IPS-11a (cell line): ENCODE measurements around the gene RAB3GAP2.
A peak's percentile ranks its signal among the peaks of the same experiment; 100 is the strongest.
"Not testable (repeated sequence)": the region's sequence is repeated elsewhere in the genome, so short reads cannot be mapped to it uniquely, and the experiment has no call there.

ENCODE experiments used
- H3K4me3 ChIP-seq: one replicate; pipeline ENCODE4 v1.5.1; 2013; ENCODE audit warnings: low read depth, low read length, control low read depth

RAB3GAP2 gene

GRCh38 chr1:220291580-220291979 lies 19.3 kb upstream of the RAB3GAP2 start:
- no peak overlapping the region for H3K4me3 ChIP-seq

GRCh38 chr1:220290140-220290761 lies 18.0 kb upstream of the RAB3GAP2 start:
- no peak overlapping the region for H3K4me3 ChIP-seq

GRCh38 chr1:220287129-220287528 lies 14.9 kb upstream of the RAB3GAP2 start:
- H3K4me3 ChIP-seq: no peak overlapping the region

- no peak overlapping the region for H3K4me3 ChIP-seq
Measured at GRCh38 chr1:220283625-220284024, 11.4 kb upstream of the RAB3GAP2 start.

- H3K4me3 ChIP-seq: no peak overlapping the region
Measured at GRCh38 chr1:220281159-220281574, 8.9 kb upstream of the RAB3GAP2 start.

GRCh38 chr1:220280249-220280648 lies 8.0 kb upstream of the RAB3GAP2 start:
- no peak overlapping the region for H3K4me3 ChIP-seq

- no peak overlapping the region for H3K4me3 ChIP-seq
Measured at GRCh38 chr1:220278991-220279390, 6.7 kb upstream of the RAB3GAP2 start.

- H3K4me3 ChIP-seq: no peak overlapping the region
Measured at GRCh38 chr1:220275430-220275829, 3.2 kb upstream of the RAB3GAP2 start.

- no peak overlapping the region for H3K4me3 ChIP-seq
Measured at GRCh38 chr1:220274251-220274855, 2.1 kb upstream of the RAB3GAP2 start.

GRCh38 chr1:220272841-220273090 lies 513 bp upstream of the RAB3GAP2 start:
- no peak overlapping the region for H3K4me3 ChIP-seq

GRCh38 chr1:220271706-220272046 lies 577 bp downstream of the RAB3GAP2 start:
- peak overlapping the region; percentile 89 for H3K4me3 ChIP-seq

GRCh38 chr1:220269036-220269435 lies 3.2 kb downstream of the RAB3GAP2 start:
- H3K4me3 ChIP-seq: no peak overlapping the region

GRCh38 chr1:220267630-220268029 lies 4.6 kb downstream of the RAB3GAP2 start:
- H3K4me3 ChIP-seq: no peak overlapping the region

- not testable (repeated sequence) for H3K4me3 ChIP-seq
Measured at GRCh38 chr1:220260228-220260627, 12.0 kb downstream of the RAB3GAP2 start.

- not testable (repeated sequence) for H3K4me3 ChIP-seq
Measured at GRCh38 chr1:220259756-220260155, 12.5 kb downstream of the RAB3GAP2 start.

GRCh38 chr1:220256194-220256593 lies 16.1 kb downstream of the RAB3GAP2 start:
- not testable (repeated sequence) for H3K4me3 ChIP-seq

- no peak overlapping the region for H3K4me3 ChIP-seq
Measured at GRCh38 chr1:220255204-220255603, 17.0 kb downstream of the RAB3GAP2 start.

GRCh38 chr1:220253290-220253689 lies 19.0 kb downstream of the RAB3GAP2 start:
- not testable (repeated sequence) for H3K4me3 ChIP-seq

GRCh38 chr1:220251272-220251671 lies 21.0 kb downstream of the RAB3GAP2 start:
- no peak overlapping the region for H3K4me3 ChIP-seq

GRCh38 chr1:220250681-220251080 lies 21.6 kb downstream of the RAB3GAP2 start:
- H3K4me3 ChIP-seq: no peak overlapping the region

GRCh38 chr1:220249522-220249921 lies 22.7 kb downstream of the RAB3GAP2 start:
- no peak overlapping the region for H3K4me3 ChIP-seq

- H3K4me3 ChIP-seq: not testable (repeated sequence)
Measured at GRCh38 chr1:220248715-220249265, 23.5 kb downstream of the RAB3GAP2 start.

- not testable (repeated sequence) for H3K4me3 ChIP-seq
Measured at GRCh38 chr1:220245900-220246299, 26.4 kb downstream of the RAB3GAP2 start.
